Mucosa of descending colon (tissue), 3 donors: Measurements from ENCODE around the gene HK1. TPM values are rescaled to one million over a fixed set of nuclear protein-coding genes. Genes with fewer than 3 reads are reported as not detected.

ENCODE experiments used
- ATAC-seq: fragments of 200-7000 bp; cut with Tn5 transposase; one replicate; pipeline ENCODE4 v1.9.1; 2020; ENCODE audit warnings: mild to moderate bottlenecking, moderate library complexity
- DNase-seq, 3 donors: peaks; one replicate each; pipeline ENCODE4 v3.0.0-alpha.2; 2020
- H3K36me3 ChIP-seq: fragments of 200-600 bp; one replicate; pipeline ENCODE4 v1.8.0; 2021; ENCODE audit warnings: low read depth, mild to moderate bottlenecking
- H3K4me1 ChIP-seq: fragments of 200-600 bp; one replicate; pipeline ENCODE4 v1.8.0; 2021; ENCODE audit warnings: low read depth, mild to moderate bottlenecking
- H3K4me3 ChIP-seq: fragments of 200-600 bp; one replicate; pipeline ENCODE4 v1.8.0; 2021; ENCODE audit warnings: mild to moderate bottlenecking
- H3K9me3 ChIP-seq: fragments of 200-600 bp; one replicate; pipeline ENCODE4 v1.8.0; 2021; ENCODE audit warnings: mild to moderate bottlenecking
- intact Hi-C, 2 donors: fragments of 100-400 bp; cut with DNase I in 1 of 2; cut with micrococcal nuclease in 1 of 2; formaldehyde crosslinking; loops; one replicate each; pipeline versions ENCODE4 v1.11.0 to v1.11.1; 2022; cut with DNase I, micrococcal nuclease
- total RNA-seq, 3 donors: library from RNA; stranded (reverse); fragmentation: NEBNext Ultra II Directional in 2 of 3; extraction: Animal tissue kit (Norgen Biotek cat#: 25700) in 2 of 3; gene quantifications; one replicate each; pipeline versions ENCODE4 v1.2.1 to v1.2.4, GENCODE V29; 2021 to 2023
- TF ChIP-seq, protein P1 (sequence below): fragments of 200-600 bp; IDR thresholded peaks from one replicate; pipeline ENCODE4 v1.8.0; 2022; ENCODE audit warnings: antibody characterized with exemption, mild to moderate bottlenecking
- donor health status: DM: no; HTN: no; CAD: no; lungs with moderate emphysema.
- donor health status: DM: no; HTN: no; CAD: no.
- donor health status: DM: no; HTN: yes; CAD: no.

The HK1 gene
- total RNA-seq, 3 donors from 2014 or later: 63.9 to 102 (median 81.3) TPM

DNA sequence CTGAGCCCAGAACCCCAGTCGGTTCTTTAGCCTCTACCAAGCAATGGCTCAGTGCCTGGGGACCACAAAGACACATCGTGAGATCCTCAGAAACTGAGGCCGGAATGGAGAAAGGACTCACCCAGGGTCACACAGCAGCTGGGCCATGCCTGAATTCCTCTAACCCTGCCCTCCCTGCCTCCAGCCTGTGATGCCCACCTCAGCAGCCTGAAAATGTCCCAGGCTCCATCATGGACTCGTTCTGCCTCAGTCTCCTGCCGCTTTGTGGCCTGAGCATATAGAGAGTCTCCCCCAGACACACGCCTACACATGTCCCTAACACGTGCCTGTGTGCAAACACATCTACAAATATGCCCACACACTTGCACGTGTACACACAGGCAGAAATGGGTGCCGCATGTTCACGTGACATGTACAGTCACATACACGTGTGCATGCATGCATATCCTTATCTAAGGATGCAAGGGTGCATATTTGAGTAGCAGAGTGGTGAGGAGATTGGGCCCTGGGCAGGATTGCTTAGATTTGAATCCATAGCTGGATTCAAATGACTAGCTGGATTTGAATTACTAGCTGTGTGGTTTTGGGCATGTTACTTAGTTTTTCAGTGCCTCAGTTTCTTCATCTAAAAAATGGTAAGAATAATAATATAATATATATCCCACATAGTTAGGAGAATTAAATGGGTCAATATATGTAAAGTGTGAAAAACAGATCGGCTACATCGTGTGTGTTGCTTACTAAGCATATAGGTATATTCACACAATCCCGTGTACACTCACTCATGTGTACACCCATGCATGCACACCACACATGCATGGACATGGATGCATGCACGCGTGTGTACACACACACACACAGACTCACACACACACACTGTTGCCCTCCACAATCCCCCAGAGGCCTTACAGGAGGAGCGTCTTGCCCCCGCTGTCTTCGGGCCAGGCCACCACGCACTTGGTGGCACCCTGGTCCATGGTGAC lies 136.0 kb downstream of the HK1 start:
- no peaks in the 10 kb centered on the region for H3K36me3 ChIP-seq
- intact Hi-C loops: no loop called here
- no peak overlapping the region for H3K4me3 ChIP-seq
- peaks cover 19% of the 10 kb centered on the region for H3K4me1 ChIP-seq
- no peak for ATAC-seq
- H3K9me3 ChIP-seq: no peaks in the 10 kb centered on the region
- DNase-seq: no peak
- TF ChIP-seq, protein P1, sequence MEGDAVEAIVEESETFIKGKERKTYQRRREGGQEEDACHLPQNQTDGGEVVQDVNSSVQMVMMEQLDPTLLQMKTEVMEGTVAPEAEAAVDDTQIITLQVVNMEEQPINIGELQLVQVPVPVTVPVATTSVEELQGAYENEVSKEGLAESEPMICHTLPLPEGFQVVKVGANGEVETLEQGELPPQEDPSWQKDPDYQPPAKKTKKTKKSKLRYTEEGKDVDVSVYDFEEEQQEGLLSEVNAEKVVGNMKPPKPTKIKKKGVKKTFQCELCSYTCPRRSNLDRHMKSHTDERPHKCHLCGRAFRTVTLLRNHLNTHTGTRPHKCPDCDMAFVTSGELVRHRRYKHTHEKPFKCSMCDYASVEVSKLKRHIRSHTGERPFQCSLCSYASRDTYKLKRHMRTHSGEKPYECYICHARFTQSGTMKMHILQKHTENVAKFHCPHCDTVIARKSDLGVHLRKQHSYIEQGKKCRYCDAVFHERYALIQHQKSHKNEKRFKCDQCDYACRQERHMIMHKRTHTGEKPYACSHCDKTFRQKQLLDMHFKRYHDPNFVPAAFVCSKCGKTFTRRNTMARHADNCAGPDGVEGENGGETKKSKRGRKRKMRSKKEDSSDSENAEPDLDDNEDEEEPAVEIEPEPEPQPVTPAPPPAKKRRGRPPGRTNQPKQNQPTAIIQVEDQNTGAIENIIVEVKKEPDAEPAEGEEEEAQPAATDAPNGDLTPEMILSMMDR: no peak

GRCh38 chr10:69415049-69415448 lies 136.8 kb downstream of the HK1 start:
- DNase-seq: no peak
- no peak for ATAC-seq
- no peak overlapping the region for H3K4me3 ChIP-seq

GRCh38 chr10:69415951-69416350 lies 137.7 kb downstream of the HK1 start:
- TF ChIP-seq, protein P1: no peak
- no peak for ATAC-seq

More at GRCh38 chr10:69415049-69415448, 136.8 kb downstream of the HK1 start:
- Histone ChIP-seq H3K9me3 (no peaks in the 10 kb centered on the region), H3K4me1 (peaks cover 22% of the 10 kb centered on the region), H3K36me3 (no peaks in the 10 kb centered on the region)
- intact Hi-C loops: no loop called here
- TF ChIP-seq, protein P1: no peak

GRCh38 chr10:69416695-69417094 lies 138.4 kb downstream of the HK1 start, which contains the start of gene TACR2:
TACR2 (minus strand) TSS chr10:69416918; CDS start chr10:69416323, 595 bp downstream.
- DNase-seq (no peak), ATAC-seq (no peak)
- no peak within 1 kb of the TSS for H3K4me3 ChIP-seq

More at GRCh38 chr10:69415951-69416350, 137.7 kb downstream of the HK1 start:
- H3K36me3 ChIP-seq: no peaks in the 10 kb centered on the region
- intact Hi-C loops: no loop called here
- H3K9me3 ChIP-seq: no peaks in the 10 kb centered on the region
- peaks cover 22% of the 10 kb centered on the region for H3K4me1 ChIP-seq
- no peak overlapping the region for H3K4me3 ChIP-seq
- no peak for DNase-seq

DNA sequence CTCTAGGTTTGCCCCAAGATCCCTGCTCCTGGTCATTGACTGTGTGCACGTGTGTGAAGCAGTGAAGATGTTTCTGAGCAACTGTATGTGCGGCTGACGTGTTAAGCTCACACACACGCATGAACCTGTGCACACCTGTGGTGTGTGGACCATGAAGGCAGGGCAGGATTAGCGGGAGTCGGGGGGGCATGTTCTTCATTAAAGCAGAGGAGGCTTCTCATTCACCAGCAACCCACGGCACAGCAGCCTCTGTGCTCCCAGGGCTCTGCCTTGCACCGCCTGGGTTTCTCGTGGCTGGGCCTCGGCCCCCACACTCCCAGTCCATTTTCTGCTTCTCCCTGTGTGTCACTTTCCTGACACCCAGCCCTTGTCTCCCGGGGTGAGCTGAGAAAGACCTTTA lies 139.2 kb downstream of the HK1 start:
- Histone ChIP-seq H3K4me1 (peaks cover 28% of the 10 kb centered on the region), H3K36me3 (no peaks in the 10 kb centered on the region), H3K9me3 (no peaks in the 10 kb centered on the region), H3K4me3 (no peak overlapping the region)
- DNase-seq (no peak), ATAC-seq (no peak)
- intact Hi-C loops: no loop called here
- TF ChIP-seq, protein P1: no peak

More at GRCh38 chr10:69416695-69417094, 138.4 kb downstream of the HK1 start, which contains the start of gene TACR2:
- H3K9me3 ChIP-seq: no peaks in the 10 kb centered on the region
- intact Hi-C loops: no loop called here
- peaks cover 26% of the 10 kb centered on the region for H3K4me1 ChIP-seq
- H3K36me3 ChIP-seq: no peaks in the 10 kb centered on the region
- TF ChIP-seq, protein P1: no peak
